ENCODE measurements around the gene SRPX.

SRPX gene

GRCh38 chrX:38220415-38221390 is at the start of gene SRPX:
TSS of gene SRPX (minus strand) at chrX:38220871. CDS start at chrX:38220792, 79 bp downstream.
- no peak for DNase-seq

- no peak for DNase-seq
Measured at GRCh38 chrX:38268011-38268410, 47.3 kb upstream of the SRPX start.

- DNase-seq, result no peak
Measured at GRCh38 chrX:38262715-38263620, 42.3 kb upstream of the SRPX start.

DNA sequence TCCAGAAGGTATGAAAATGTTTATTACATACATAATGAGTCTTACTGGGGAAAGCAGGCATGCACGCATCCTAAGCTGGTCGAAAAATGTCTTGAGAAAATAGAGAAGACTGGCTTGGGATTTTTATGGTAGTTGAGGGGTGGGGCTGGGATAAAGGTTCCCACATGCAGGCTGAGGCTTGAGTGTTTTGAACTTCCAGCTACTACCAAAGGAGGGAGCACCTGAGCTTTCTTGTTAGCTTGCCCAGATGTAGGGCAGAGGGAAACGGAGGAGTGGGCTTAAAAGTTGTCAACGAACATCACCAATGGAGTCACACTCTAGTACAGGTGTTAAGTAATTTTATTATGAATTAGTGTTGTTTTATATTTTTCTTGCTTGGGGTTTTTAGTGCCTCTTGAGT is 39.6 kb upstream of the SRPX start:
- DNase-seq, result no peak

- no peak for DNase-seq
Measured at GRCh38 chrX:38256019-38256418, 35.3 kb upstream of the SRPX start.

- no peak for DNase-seq
Measured at GRCh38 chrX:38249965-38250364, 29.3 kb upstream of the SRPX start.

GRCh38 chrX:38247051-38247450 is 26.4 kb upstream of the SRPX start:
- DNase-seq, result no peak

- no peak for DNase-seq
Measured at GRCh38 chrX:38240541-38240940, 19.9 kb upstream of the SRPX start.

GRCh38 chrX:38236901-38237615 is 16.4 kb upstream of the SRPX start:
- DNase-seq, result no peak

DNA sequence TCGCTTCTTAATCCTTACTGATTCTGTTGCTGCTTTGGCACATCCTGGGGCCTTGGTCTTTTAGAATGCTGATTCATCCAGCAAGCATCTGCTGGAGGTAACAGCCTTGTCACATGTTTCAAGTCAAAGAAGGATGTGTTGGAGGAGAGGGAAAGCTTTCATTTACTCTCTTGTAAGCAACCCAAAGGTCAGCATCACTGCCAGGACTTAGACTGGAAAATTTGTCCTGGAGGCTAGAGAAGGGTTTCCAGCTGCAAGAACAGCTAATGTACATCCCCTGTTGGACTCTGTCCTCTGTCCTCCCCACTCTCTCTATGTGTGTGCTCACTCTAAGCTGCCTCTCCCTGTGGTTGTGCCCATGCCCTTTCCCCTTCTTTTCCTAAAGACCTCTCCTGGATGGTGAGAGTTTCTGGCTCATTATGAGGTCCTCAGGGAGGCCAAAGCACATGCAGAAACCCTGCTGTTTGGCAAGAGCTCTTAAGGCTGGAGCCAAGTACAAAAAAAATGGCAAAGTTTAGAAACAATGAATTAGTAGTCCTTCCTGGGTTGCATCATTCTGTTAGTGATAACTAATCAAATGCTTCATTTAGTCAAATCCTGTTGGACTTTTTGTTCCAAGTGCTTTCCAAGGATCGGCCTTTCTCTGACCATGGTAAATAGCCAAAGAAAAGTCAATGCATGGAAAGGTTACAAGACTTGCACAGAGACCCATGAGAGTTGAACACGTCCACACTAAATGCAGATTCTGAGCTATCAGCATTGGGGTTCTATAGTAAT is 13.4 kb upstream of the SRPX start:
- no peak for DNase-seq

DNA sequence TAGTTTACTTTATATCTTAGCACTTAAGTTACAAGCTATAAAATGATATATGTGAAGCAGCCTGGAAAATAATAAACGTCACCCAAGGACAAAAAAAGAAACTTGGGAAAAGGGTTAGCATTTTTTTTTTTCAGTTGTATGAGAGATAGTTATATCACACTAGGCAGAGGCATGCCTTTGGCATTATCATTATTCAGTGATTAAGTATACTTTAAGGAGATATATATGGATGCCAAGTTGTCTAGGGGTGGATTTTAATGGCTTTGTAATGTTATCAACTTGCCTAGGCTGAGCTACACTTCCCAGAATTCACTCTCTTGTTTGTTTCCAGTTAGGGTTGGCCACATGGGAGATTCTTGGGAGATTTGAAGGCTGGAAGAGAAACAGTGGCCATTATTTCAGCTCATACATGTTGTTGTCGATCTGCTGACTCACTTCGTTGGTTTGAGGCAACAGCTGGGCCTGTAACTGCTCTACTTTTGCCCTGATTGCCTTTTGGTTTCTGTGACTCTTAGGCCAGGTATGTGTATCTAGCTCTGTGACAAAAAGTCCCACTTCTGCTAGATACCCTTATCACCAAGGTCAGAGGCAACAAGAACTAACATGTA is 11.5 kb upstream of the SRPX start:
- DNase-seq, result no peak

- DNase-seq, result no peak
Measured at GRCh38 chrX:38225093-38225492, 4.4 kb upstream of the SRPX start.

GRCh38 chrX:38224160-38224559 is 3.5 kb upstream of the SRPX start:
- DNase-seq, result no peak

- DNase-seq, result no peak
Measured at GRCh38 chrX:38221391-38221929, 789 bp upstream of the SRPX start.

DNA sequence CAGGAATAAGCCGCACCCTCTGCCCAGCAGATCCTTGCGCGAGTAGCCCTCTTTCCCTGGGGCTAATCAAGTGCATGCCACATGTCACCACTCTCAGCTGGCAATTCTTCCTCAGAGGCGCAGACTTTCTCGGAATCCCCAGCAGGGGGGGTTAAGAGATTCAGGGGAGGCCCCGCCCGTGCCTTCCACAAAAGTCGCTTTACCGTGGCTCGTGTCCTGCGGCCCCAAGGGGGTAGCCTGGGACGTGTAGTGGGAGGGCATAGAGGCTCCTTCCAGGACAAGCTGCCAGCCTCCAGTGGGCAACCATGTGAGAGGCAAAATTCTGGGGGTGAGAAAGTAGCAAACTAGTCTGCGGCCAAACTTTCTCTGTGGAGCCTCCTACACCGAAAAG is 652 bp downstream of the SRPX start:
- DNase-seq, result no peak

- DNase-seq, result no peak
Measured at GRCh38 chrX:38216642-38217041, 4.0 kb downstream of the SRPX start.

GRCh38 chrX:38214551-38215531 is 5.8 kb downstream of the SRPX start:
- DNase-seq, result no peak

DNA sequence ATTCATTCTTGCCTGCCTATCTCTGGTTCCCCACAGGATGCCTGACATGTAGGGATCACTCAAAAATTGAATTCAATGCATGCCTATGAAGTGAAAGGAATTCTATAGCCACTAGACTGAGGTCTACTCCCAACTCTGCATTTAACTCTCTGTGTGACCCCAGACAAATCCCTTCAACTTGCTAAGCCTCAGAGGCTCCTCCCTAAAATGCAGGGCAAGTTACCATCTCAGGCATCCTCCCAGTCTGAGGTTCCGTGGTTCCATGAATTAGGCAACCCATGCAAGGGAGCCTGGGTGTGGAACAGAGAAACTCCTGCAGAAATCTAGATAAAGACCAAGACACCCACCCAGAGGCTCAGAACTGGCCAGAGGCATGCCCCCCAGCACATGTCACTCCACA is 6.6 kb downstream of the SRPX start:
- DNase-seq, result no peak

GRCh38 chrX:38211891-38212635 is 8.6 kb downstream of the SRPX start:
- no peak for DNase-seq

Measured in NCI-H1436 treated with DMSO at 0.1 percent for 48 hours (cell line).